GM23338 (cell line): ENCODE measurements around the gene CPNE1. TPM values are rescaled to one million over a fixed set of nuclear protein-coding genes. Genes with fewer than 3 reads are reported as not detected.
"Not testable (repeated sequence)": the region's sequence is repeated elsewhere in the genome, so short reads cannot be mapped to it uniquely, and the experiment has no call there.

Experiments
- ATAC-seq: fragments of 200-7000 bp; cut with Tn5 transposase; 3 replicates; pipeline ENCODE4 v1.9.1; 2020
- DNase-seq: peaks from one replicate; pipeline ENCODE4 v3.0.0-alpha.2; 2015; ENCODE audit warnings: low spot score
- H2AFZ ChIP-seq: fragments of 200-600 bp; sonication (generic); 2 replicates; pipeline ENCODE4 v1.8.0; 2016; ENCODE audit warnings: antibody characterized with exemption, mild to moderate bottlenecking, moderate library complexity
- H3F3A ChIP-seq: fragments of 200-600 bp; sonication (generic); replicated peaks from 2 replicates; pipeline ENCODE4 v1.8.0; 2017; ENCODE audit warnings: antibody characterized with exemption, mixed run types, low read depth
- H3K27ac ChIP-seq: fragments of 200-600 bp; sonication (generic); 2 replicates; pipeline ENCODE4 v1.6.1; 2016; ENCODE audit warnings: low read depth
- H3K27me3 ChIP-seq: fragments of 200-600 bp; sonication (generic); 2 replicates; pipeline ENCODE4 v1.8.0; 2016; ENCODE audit warnings: mild to moderate bottlenecking, mixed run types, moderate library complexity; ENCODE audit not compliant: insufficient read depth
- H3K36me3 ChIP-seq: fragments of 200-600 bp; sonication (generic); 2 replicates; pipeline ENCODE4 v1.8.0; 2016; ENCODE audit warnings: mild to moderate bottlenecking; ENCODE audit not compliant: insufficient read depth
- H3K4me1 ChIP-seq: fragments of 200-600 bp; sonication (generic); 2 replicates; pipeline ENCODE4 v1.8.0; 2016; ENCODE audit warnings: mild to moderate bottlenecking, moderate library complexity; ENCODE audit not compliant: insufficient read depth
- H3K4me2 ChIP-seq: fragments of 200-600 bp; sonication (generic); 2 replicates; pipeline ENCODE4 v1.7.1; 2017; ENCODE audit warnings: mixed run types
- H3K4me3 ChIP-seq: fragments of 200-600 bp; sonication (generic); 2 replicates; pipeline ENCODE4 v1.6.1; 2016; ENCODE audit warnings: mixed run types
- H3K79me2 ChIP-seq: fragments of 200-600 bp; sonication (generic); replicated peaks from 2 replicates; pipeline ENCODE4 v1.8.0; 2017; ENCODE audit warnings: mild to moderate bottlenecking; ENCODE audit not compliant: insufficient read depth
- H3K9me2 ChIP-seq: fragments of 200-600 bp; sonication (generic); 2 replicates; pipeline ENCODE4 v1.8.0; 2017; ENCODE audit not compliant: insufficient read depth
- H4K20me1 ChIP-seq: fragments of 200-600 bp; sonication (generic); replicated peaks from 2 replicates; pipeline ENCODE4 v1.8.0; 2017; ENCODE audit warnings: mild to moderate bottlenecking; ENCODE audit not compliant: insufficient read depth
- H3K27ac Mint-ChIP-seq: 2 replicates; pipeline ENCODE4 v1.8.0; 2020; ENCODE audit warnings: inconsistent platforms, mild to moderate bottlenecking, moderate library complexity, mixed read lengths
- H3K27me3 Mint-ChIP-seq: 3 replicates; pipeline ENCODE4 v1.8.0; 2022; ENCODE audit warnings: low read depth, mild to moderate bottlenecking, moderate library complexity, mixed read lengths, inconsistent platforms; ENCODE audit not compliant: insufficient read depth, poor library complexity
- H3K36me3 Mint-ChIP-seq: 3 replicates; pipeline ENCODE4 v1.8.0; 2021; ENCODE audit warnings: low read depth, mild to moderate bottlenecking, inconsistent platforms, moderate library complexity, mixed read lengths
- H3K4me1 Mint-ChIP-seq: 3 replicates; pipeline ENCODE4 v1.8.0; 2020; ENCODE audit warnings: mild to moderate bottlenecking, inconsistent platforms, mixed read lengths
- H3K4me3 Mint-ChIP-seq: 3 replicates; pipeline ENCODE4 v1.8.0; 2021; ENCODE audit warnings: moderate library complexity, mild to moderate bottlenecking, inconsistent platforms, mixed read lengths
- H3K9me3 Mint-ChIP-seq: 3 replicates; pipeline ENCODE4 v1.8.0; 2020; ENCODE audit warnings: moderate library complexity, mild to moderate bottlenecking, inconsistent platforms, mixed read lengths
- CTCF ChIP-seq, 2 experiments: fragments of 200-600 bp in 1 of 2; sonication (generic) in 1 of 2; conservative IDR thresholded peaks; 2 replicates each; pipeline versions ENCODE4 v1.5.1 to v1.6.1; 2016 to 2017; ENCODE audit warnings: antibody characterized with exemption in 2 of 2, low read depth in 2 of 2, mild to moderate bottlenecking in 2 of 2, moderate library complexity in 1 of 2
- JUNB ChIP-seq: IDR thresholded peaks from one replicate; pipeline ENCODE4 v1.6.1; 2016; ENCODE audit warnings: antibody characterized with exemption; ENCODE audit not compliant: unreplicated experiment
- NANOG ChIP-seq: IDR thresholded peaks from 2 replicates; pipeline ENCODE4 v1.6.1; 2016; ENCODE audit warnings: antibody characterized with exemption, borderline replicate concordance
- POLR2AphosphoS5 ChIP-seq: IDR thresholded peaks from 2 replicates; pipeline ENCODE4 v1.6.1; 2016; ENCODE audit warnings: antibody characterized with exemption, low read depth
- REST ChIP-seq: IDR thresholded peaks from one replicate; pipeline ENCODE4 v1.6.1; 2018; ENCODE audit warnings: antibody characterized with exemption; ENCODE audit not compliant: unreplicated experiment
- ZNF331 ChIP-seq: fragments of 250-450 bp; sonication (Bioruptor Pico); IDR thresholded peaks from 2 replicates; pipeline ENCODE4 v1.5.0; 2020; ENCODE audit warnings: low read depth, mild to moderate bottlenecking, moderate library complexity
- polyA plus RNA-seq: library from polyadenylated mRNA; unstranded; fragments of >200 nt; fragmentation: Nextera tagmentation; extraction: Ambion mirVana; gene quantifications from 2 replicates; pipeline ENCODE4 v1.2.1, GENCODE V29; 2016
- total RNA-seq: library from RNA; depleted of rRNA; stranded (reverse); fragments of >200 nt; shearing (Covaris generic); gene quantifications from 2 replicates; pipeline ENCODE4 v1.2.3, GENCODE V29; 2014

The CPNE1 gene
- total and polyA plus RNA-seq, 2 experiments from 2014 or later: 189 to 196 TPM

- peaks cover 73% of the 10 kb centered on the region for H3K36me3 ChIP-seq
These were observed 41.2 kb upstream of the CPNE1 start for GRCh38 chr20:35705894-35706293.

GRCh38 chr20:35704514-35705261 is 40.0 kb upstream of the CPNE1 start:
- no peaks in the 10 kb centered on the region for H3K9me3 Mint-ChIP-seq
- no peak for DNase-seq
- H3K4me2 ChIP-seq: no peak overlapping the region
- H3K36me3 Mint-ChIP-seq: peaks cover 85% of the 10 kb centered on the region
- H3K27ac Mint-ChIP-seq: no peak overlapping the region
- H3K79me2 ChIP-seq: peaks cover 19% of the 10 kb centered on the region
- H3K27me3 Mint-ChIP-seq: peaks cover 10% of the 10 kb centered on the region
- no peak overlapping the region for H3K4me3 ChIP-seq
- no peaks in the 10 kb centered on the region for H3K27me3 ChIP-seq
- H4K20me1 ChIP-seq: peaks cover 29% of the 10 kb centered on the region
- no peak for ATAC-seq
- peaks cover 64% of the 10 kb centered on the region for H3F3A ChIP-seq
- no peak overlapping the region; the same call in 2 of the 3 replicates for H3K4me3 Mint-ChIP-seq
- H3K4me1 Mint-ChIP-seq: peaks cover 3% of the 10 kb centered on the region; the same call in 2 of the 3 replicates
- H2AFZ ChIP-seq: no peak overlapping the region
- peaks cover 61% of the 10 kb centered on the region for H3K36me3 ChIP-seq
- H3K4me1 ChIP-seq: peaks cover 9% of the 10 kb centered on the region
- TF ChIP-seq POLR2AphosphoS5 (no peak), NANOG (no peak), ZNF331 (no peak), REST (no peak), CTCF (conservative IDR thresholded peaks at IDR 0.05; ENCODE audit: low read depth in 2 of 2) (no peak), JUNB (no peak)
- H3K9me2 ChIP-seq: no peaks in the 10 kb centered on the region
- H3K27ac ChIP-seq: no peak overlapping the region

More at GRCh38 chr20:35705894-35706293, 41.2 kb upstream of the CPNE1 start:
- not testable (repeated sequence) for ATAC-seq, H3K4me3 ChIP-seq, H3K4me2 ChIP-seq, DNase-seq, H3K4me1 ChIP-seq, H3K27me3 Mint-ChIP-seq, H3K4me3 Mint-ChIP-seq, H3K27me3 ChIP-seq, H3K9me3 Mint-ChIP-seq, H3K27ac Mint-ChIP-seq, H2AFZ ChIP-seq, H3K9me2 ChIP-seq, H3K4me1 Mint-ChIP-seq
- Histone ChIP-seq H3K27ac (0 out of 2 replicates have a peak overlapping the region, but pooled peaks have one; percentile 14), H3K79me2 (peaks cover 22% of the 10 kb centered on the region), H4K20me1 (peaks cover 41% of the 10 kb centered on the region), H3F3A (peaks cover 62% of the 10 kb centered on the region)
- peaks cover 95% of the 10 kb centered on the region for H3K36me3 Mint-ChIP-seq
